SH-SY5Y (cell line): ENCODE results near the gene TRIM48.

ENCODE experiments used
- GATA2 ChIP-seq: IDR thresholded peaks from 2 replicates; pipeline ENCODE4 v1.6.1; 2011; ENCODE audit warnings: mild to moderate bottlenecking, low read depth, low read length
- GATA3 ChIP-seq: IDR thresholded peaks from 2 replicates; pipeline ENCODE4 v1.6.1; 2011; ENCODE audit warnings: low read depth, mild to moderate bottlenecking, low read length, moderate library complexity

DNA sequence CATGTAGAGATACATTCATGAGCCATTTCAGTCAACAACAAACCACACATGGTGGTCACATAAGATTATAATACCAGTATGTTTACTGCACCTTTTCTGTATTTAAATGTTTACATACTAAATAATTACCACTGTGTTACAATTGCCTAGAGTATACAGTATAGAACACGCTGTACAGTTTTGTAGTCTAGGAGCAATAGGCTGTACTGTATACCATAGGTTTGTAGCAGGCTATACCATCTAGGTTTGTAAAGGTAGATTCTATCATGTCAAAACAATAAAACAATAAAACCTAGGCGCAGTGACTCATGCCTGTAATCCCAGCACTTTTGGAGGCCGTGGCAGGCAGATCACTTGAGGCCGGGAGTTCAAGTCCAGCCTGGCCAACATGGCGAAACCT is 1.1 kb downstream of the TRIM48 start:
- TF ChIP-seq GATA3: no peak
- no peak for TF ChIP-seq GATA2
